Ovary (tissue), 3 donors: ENCODE measurements around the gene CMTM7.

Experiments
- CTCF ChIP-seq, 3 donors: fragments of 450-650 bp in 2 of 3; fragments of 200-600 bp in 1 of 3; IDR thresholded peaks; one replicate each; pipeline versions ENCODE4 v1.5.1 to v1.8.0; 2016 to 2022; ENCODE audit warnings: antibody characterized with exemption in 3 of 3, mild to moderate bottlenecking in 1 of 3
- EP300 ChIP-seq: sonication (generic); formaldehyde crosslinking; IDR thresholded peaks from one replicate; pipeline ENCODE4 v1.6.1; 2017; ENCODE audit warnings: antibody characterized with exemption
- POLR2A ChIP-seq: fragments of 450-650 bp; IDR thresholded peaks from one replicate; pipeline ENCODE4 v1.6.1; 2017; ENCODE audit warnings: antibody characterized with exemption, mild to moderate bottlenecking, moderate library complexity
- donor health status: DM: no; HTN: no; CAD: no.

GRCh38 chr3:32354362-32354778 lies 37.3 kb upstream of the CMTM7 start:
- TF ChIP-seq EP300, result no peak
- no peak for TF ChIP-seq CTCF (IDR thresholded peaks at IDR 0.05)
- TF ChIP-seq POLR2A, result no peak
